ENCODE results near the gene PLEKHA5.

PLEKHA5 gene

DNA sequence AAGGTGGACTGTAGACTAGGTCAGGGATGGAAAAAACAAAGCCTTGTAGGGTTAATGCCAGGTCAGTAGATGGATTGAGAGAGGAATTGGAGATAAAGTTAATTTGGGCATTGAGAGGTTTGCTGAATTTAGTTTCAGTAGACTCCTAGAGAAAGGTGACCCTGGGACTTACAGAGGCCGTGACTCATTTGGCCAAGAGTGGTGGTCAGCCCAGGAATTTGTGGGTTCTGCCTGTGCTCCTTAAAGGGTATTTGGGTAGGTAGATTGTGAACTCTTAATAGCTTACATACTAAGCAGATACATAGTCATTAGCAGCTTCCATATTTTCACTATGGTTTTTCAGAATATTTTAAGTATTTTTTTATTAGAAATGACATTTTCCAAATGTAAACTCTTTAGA, 21.8 kb downstream of the PLEKHA5 start:
- no peak overlapping the region for H3K4me3 ChIP-seq (ENCODE audit: low read depth, low read length)
- no peak for DNase-seq (ENCODE audit: low read depth)
- TF ChIP-seq CTCF (IDR thresholded peaks at IDR 0.05; ENCODE audit: low read depth, low read length, missing control alignments): no peak

GRCh38 chr12:19153396-19153795, 23.9 kb downstream of the PLEKHA5 start:
- DNase-seq (ENCODE audit: low read depth): no peak
- no peak overlapping the region for H3K4me3 ChIP-seq (ENCODE audit: low read depth, low read length)
- no peak for TF ChIP-seq CTCF (IDR thresholded peaks at IDR 0.05; ENCODE audit: low read depth, low read length, missing control alignments)

- TF ChIP-seq CTCF (IDR thresholded peaks at IDR 0.05; ENCODE audit: low read depth, low read length, missing control alignments): no peak
- no peak for DNase-seq (ENCODE audit: low read depth)
- no peak overlapping the region for H3K4me3 ChIP-seq (ENCODE audit: low read depth, low read length)
Observed at GRCh38 chr12:19154686-19155085, 25.2 kb downstream of the PLEKHA5 start.

GRCh38 chr12:19155981-19156734, 26.6 kb downstream of the PLEKHA5 start:
- no peak for DNase-seq (ENCODE audit: low read depth)
- no peak overlapping the region for H3K4me3 ChIP-seq (ENCODE audit: low read depth, low read length)
- TF ChIP-seq CTCF (IDR thresholded peaks at IDR 0.05; ENCODE audit: low read depth, low read length, missing control alignments): no peak

GRCh38 chr12:19158923-19159322, 29.4 kb downstream of the PLEKHA5 start:
- no peak overlapping the region for H3K4me3 ChIP-seq (ENCODE audit: low read depth, low read length)
- no peak for TF ChIP-seq CTCF (IDR thresholded peaks at IDR 0.05; ENCODE audit: low read depth, low read length, missing control alignments)
- no peak for DNase-seq (ENCODE audit: low read depth)

DNA sequence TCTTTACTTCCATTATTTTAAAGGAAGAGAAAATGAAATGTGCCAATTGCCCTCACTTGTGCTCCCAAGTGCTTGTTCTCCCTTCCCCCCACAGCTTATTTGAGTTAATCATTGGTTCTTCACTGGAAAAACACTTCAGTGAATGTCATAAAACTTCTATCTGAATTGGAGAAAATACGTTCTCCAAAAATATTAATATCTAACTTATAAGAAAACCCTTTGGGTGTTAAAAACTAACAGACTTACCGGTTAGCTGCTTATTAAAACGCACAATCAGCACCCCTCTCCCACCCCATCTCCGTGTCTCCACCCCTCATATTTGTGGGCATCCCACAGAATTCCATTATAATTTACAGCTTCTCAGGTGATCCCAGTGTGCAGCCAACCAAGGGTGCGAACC, 31.7 kb downstream of the PLEKHA5 start:
- TF ChIP-seq CTCF (IDR thresholded peaks at IDR 0.05; ENCODE audit: low read depth, low read length, missing control alignments): no peak
- H3K4me3 ChIP-seq (ENCODE audit: low read depth, low read length): no peak overlapping the region
- DNase-seq (ENCODE audit: low read depth): no peak

DNA sequence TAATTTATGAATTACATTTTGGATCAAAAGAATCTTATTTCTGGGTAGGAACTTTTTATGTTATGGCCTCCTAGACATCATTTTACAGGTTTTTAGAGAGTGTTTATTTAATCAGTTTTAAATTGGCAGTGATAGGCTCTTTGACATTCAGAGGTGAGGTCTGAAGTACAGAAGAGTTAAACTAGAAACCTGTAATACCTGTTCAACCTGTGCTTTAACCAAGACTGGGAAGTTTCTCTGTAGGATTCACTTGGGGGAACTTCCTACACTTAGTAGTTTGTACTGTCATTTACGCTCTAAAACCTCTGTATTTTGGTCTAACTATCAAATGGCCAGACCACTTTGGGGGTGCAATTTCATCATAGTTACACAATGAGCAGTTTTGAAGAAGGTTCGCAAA, 35.9 kb downstream of the PLEKHA5 start:
- no peak overlapping the region for H3K4me3 ChIP-seq (ENCODE audit: low read depth, low read length)
- TF ChIP-seq CTCF (IDR thresholded peaks at IDR 0.05; ENCODE audit: low read depth, low read length, missing control alignments): no peak
- DNase-seq (ENCODE audit: low read depth): no peak
